Measurements from ENCODE around the gene EMSY.

The EMSY gene

DNA sequence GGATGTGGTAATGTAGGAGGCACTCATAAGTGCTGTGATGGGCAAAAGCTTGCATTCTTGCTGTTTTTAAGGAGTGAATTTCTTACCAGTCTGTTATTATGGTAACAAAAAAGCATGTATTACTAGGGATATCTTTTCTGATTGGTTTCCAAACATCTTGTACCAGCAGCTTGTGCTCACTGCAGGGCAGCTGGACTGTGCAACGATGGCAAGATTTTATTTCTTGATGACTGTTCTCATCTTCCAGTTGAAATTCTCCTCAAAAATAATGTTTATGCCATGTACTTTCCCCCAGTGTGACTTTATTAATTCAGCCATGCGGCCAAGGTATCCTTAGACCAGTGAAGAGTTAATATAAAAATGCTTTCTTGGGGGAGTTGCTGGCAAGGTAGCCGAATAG is 35.4 kb downstream of the EMSY start:
- TF ChIP-seq, protein P1, sequence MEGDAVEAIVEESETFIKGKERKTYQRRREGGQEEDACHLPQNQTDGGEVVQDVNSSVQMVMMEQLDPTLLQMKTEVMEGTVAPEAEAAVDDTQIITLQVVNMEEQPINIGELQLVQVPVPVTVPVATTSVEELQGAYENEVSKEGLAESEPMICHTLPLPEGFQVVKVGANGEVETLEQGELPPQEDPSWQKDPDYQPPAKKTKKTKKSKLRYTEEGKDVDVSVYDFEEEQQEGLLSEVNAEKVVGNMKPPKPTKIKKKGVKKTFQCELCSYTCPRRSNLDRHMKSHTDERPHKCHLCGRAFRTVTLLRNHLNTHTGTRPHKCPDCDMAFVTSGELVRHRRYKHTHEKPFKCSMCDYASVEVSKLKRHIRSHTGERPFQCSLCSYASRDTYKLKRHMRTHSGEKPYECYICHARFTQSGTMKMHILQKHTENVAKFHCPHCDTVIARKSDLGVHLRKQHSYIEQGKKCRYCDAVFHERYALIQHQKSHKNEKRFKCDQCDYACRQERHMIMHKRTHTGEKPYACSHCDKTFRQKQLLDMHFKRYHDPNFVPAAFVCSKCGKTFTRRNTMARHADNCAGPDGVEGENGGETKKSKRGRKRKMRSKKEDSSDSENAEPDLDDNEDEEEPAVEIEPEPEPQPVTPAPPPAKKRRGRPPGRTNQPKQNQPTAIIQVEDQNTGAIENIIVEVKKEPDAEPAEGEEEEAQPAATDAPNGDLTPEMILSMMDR (IDR thresholded peaks at IDR 0.05; ENCODE audit: poor library complexity, severe bottlenecking): no peak
- ATAC-seq (ENCODE audit: low read depth) (no peak), DNase-seq (ENCODE audit: low spot score) (no peak)
- Histone ChIP-seq H3K9me3 (ENCODE audit: severe bottlenecking) (peaks cover 2% of the 10 kb centered on the region), H3K36me3 (ENCODE audit: low read depth) (peaks cover 14% of the 10 kb centered on the region; the same call in 1 of the 2 replicates), H3K4me3 (ENCODE audit: severe bottlenecking) (no peak overlapping the region), H3K4me1 (ENCODE audit: insufficient read depth, poor library complexity, severe bottlenecking) (no peaks in the 10 kb centered on the region), H3K27me3 (ENCODE audit: insufficient read depth, poor library complexity, severe bottlenecking) (no peaks in the 10 kb centered on the region), H3K27ac (ENCODE audit: poor library complexity, severe bottlenecking) (no peak overlapping the region)

GRCh38 chr11:76491644-76492043 is 46.8 kb downstream of the EMSY start:
- H3K4me3 ChIP-seq (ENCODE audit: severe bottlenecking): no peak overlapping the region
- H3K27ac ChIP-seq (ENCODE audit: poor library complexity, severe bottlenecking): no peak overlapping the region
- H3K4me1 ChIP-seq (ENCODE audit: insufficient read depth, poor library complexity, severe bottlenecking): no peaks in the 10 kb centered on the region
- peaks cover 14% of the 10 kb centered on the region; the same call in 1 of the 2 replicates for H3K36me3 ChIP-seq (ENCODE audit: low read depth)
- TF ChIP-seq, protein P1 (IDR thresholded peaks at IDR 0.05; ENCODE audit: poor library complexity, severe bottlenecking): no peak
- no peaks in the 10 kb centered on the region for H3K27me3 ChIP-seq (ENCODE audit: insufficient read depth, poor library complexity, severe bottlenecking)
- DNase-seq (ENCODE audit: low spot score): no peak
- no peaks in the 10 kb centered on the region for H3K9me3 ChIP-seq (ENCODE audit: severe bottlenecking)
- no peak for ATAC-seq (ENCODE audit: low read depth)

DNA sequence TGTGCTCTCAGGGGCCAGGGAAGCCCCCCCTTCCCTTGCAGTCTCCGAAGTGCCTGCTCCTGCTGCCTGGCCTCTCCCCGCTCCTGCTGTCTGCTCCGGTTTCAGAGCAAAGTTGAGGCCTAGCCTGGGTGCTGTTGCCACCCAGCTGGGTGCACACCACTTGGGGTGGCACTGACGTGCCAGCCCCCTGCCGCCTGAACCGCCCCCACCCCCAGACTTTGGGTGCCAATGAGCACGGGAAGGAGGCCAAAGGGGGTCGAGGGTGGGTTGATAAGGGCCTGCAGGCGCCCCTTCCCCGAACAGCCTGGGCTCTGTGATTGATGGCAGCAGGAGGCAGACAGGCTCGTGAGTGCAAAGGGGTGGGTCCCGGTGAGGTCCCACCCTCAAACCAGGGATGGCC is 48.2 kb downstream of the EMSY start:
- H3K4me3 ChIP-seq (ENCODE audit: severe bottlenecking): no peak overlapping the region
- H3K27ac ChIP-seq (ENCODE audit: poor library complexity, severe bottlenecking): no peak overlapping the region
- ATAC-seq (ENCODE audit: low read depth): no peak

DNA sequence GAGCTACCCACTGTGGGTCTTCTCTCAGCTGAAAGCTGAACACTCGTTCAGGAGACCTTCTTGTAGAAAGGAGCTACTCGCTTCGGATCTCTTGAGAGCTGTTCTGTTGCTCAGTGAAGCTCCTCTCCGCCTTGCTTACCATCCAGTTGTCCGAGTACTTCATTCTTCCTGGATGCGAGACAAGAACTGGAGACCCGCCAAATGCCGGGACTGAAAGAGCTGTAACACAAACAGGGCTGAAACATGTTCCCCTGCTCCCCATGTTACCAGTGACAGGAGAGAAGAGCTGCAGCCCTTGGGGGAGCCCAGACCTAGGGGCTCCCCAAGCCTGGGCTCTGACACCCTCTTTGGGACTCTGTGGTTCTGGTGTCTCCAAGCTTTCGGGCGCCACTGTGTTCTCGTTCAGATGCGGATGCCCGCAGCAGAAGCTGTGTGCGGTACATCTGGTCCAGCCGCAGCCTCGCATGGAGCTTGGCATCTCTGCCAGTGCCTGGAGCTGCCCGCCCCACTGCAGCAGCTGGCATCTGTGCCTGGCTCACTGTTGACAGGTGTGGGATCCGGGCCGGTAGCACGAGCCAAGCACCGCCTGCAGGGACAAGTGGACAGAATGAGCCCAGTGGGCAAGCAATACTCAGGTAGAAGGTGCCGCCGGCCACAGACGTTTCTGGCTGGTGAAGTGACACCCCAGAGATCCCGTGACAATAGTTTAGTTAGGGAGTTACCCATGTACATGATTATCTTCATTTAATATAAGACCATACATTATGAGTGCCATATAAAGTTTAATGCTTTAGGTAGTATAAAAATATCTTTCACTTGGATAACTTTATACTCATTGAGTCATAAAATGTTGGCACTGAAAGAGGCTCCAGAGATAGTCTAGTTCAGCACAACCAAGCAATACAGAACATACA is 49.1 kb downstream of the EMSY start:
- Histone ChIP-seq H3K27me3 (ENCODE audit: insufficient read depth, poor library complexity, severe bottlenecking) (no peaks in the 10 kb centered on the region), H3K9me3 (ENCODE audit: severe bottlenecking) (no peaks in the 10 kb centered on the region), H3K27ac (ENCODE audit: poor library complexity, severe bottlenecking) (no peak overlapping the region), H3K36me3 (ENCODE audit: low read depth) (peaks cover 25% of the 10 kb centered on the region), H3K4me1 (ENCODE audit: insufficient read depth, poor library complexity, severe bottlenecking) (no peaks in the 10 kb centered on the region), H3K4me3 (ENCODE audit: severe bottlenecking) (no peak overlapping the region)
- no peak for ATAC-seq (ENCODE audit: low read depth)
- TF ChIP-seq, protein P1 (IDR thresholded peaks at IDR 0.05; ENCODE audit: poor library complexity, severe bottlenecking): no peak
- DNase-seq (ENCODE audit: low spot score): no peak

More for the DNA sequence above, 48.2 kb downstream of the EMSY start:
- no peaks in the 10 kb centered on the region for H3K27me3 ChIP-seq (ENCODE audit: insufficient read depth, poor library complexity, severe bottlenecking)
- peaks cover 20% of the 10 kb centered on the region for H3K36me3 ChIP-seq (ENCODE audit: low read depth)
- no peaks in the 10 kb centered on the region for H3K4me1 ChIP-seq (ENCODE audit: insufficient read depth, poor library complexity, severe bottlenecking)
- TF ChIP-seq, protein P1 (IDR thresholded peaks at IDR 0.05; ENCODE audit: poor library complexity, severe bottlenecking): no peak
- DNase-seq (ENCODE audit: low spot score): no peak
- H3K9me3 ChIP-seq (ENCODE audit: severe bottlenecking): no peaks in the 10 kb centered on the region

DNA sequence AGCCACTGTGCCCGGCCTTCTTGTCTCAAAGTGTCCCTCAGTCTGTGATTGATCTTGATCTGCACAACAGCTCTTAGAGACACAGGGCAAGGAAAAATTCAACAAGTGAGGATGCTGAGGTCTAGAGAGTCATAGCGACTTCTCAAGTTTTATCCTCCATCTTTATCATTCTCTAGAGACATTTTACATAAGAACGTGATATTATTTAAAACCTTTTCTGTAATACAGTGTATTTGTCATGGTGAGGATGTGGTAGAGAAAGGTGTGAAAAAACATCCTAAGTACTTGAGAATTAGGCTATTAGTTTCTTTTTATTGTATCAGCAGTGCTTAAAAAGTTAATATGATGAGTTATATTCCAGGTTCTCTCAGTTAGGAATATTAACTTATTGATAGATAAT is 50.2 kb downstream of the EMSY start:
- no peak overlapping the region for H3K4me3 ChIP-seq (ENCODE audit: severe bottlenecking)
- DNase-seq (ENCODE audit: low spot score): no peak
- no peaks in the 10 kb centered on the region for H3K4me1 ChIP-seq (ENCODE audit: insufficient read depth, poor library complexity, severe bottlenecking)
- H3K9me3 ChIP-seq (ENCODE audit: severe bottlenecking): no peaks in the 10 kb centered on the region
- no peak overlapping the region for H3K27ac ChIP-seq (ENCODE audit: poor library complexity, severe bottlenecking)
- ATAC-seq (ENCODE audit: low read depth): no peak
- TF ChIP-seq, protein P1 (IDR thresholded peaks at IDR 0.05; ENCODE audit: poor library complexity, severe bottlenecking): no peak
- no peaks in the 10 kb centered on the region for H3K27me3 ChIP-seq (ENCODE audit: insufficient read depth, poor library complexity, severe bottlenecking)
- H3K36me3 ChIP-seq (ENCODE audit: low read depth): peaks cover 23% of the 10 kb centered on the region

Measured in RWPE2 (cell line).